ENCODE results near the gene FAH. TPM values are rescaled to one million over a fixed set of nuclear protein-coding genes. Genes with fewer than 3 reads are reported as not detected.

Gene FAH
- total and polyA plus RNA-seq, 4 experiments from 2014 or later = 6.2 to 8.9 (median 7.2) TPM

DNA sequence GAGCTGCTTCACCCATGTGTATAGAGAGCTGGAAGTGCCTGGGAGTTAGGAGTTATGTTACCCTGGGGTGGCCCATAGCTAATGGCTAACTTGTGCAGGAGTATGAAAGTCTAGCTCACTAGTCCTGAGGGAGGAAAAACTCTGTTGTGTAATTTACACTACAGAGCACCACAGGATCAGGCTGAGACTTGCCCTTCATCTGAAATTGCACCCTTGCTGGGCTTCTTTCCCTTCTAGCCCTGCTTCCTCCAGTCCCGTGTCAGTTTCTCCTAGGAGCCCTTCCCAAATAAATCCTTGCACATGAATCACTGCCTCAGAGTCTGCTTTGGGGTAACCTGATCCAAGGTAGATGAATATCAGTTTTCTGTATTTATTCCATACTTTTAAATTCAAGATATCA lies 59.2 kb downstream of the FAH start:
- Mint-ChIP-seq H3K4me3 (no peak overlapping the region), H3K27me3 (peaks cover 18 to 27% of the 10 kb centered on the region in 2 donors), H3K36me3 (no peaks in the 10 kb centered on the region), H3K9me3 (peaks cover 0 to 3% (median 0%) of the 10 kb centered on the region in 8 donors), H3K27ac (no peak overlapping the region), H3K4me1 (no peaks in the 10 kb centered on the region)
- ChIA-PET CTCF (ENCODE audit: partially characterized antibody) (no interaction called here), POLR2A (ENCODE audit: partially characterized antibody) (no interaction called here)
- Histone ChIP-seq H3K27me3 (ENCODE audit: insufficient read depth, low read length) (peaks cover 4% of the 10 kb centered on the region), H3K27ac (ENCODE audit: low read depth, low read length) (no peak overlapping the region), H3K36me3 (ENCODE audit: insufficient read depth, low read length) (no peaks in the 10 kb centered on the region), H3K4me1 (ENCODE audit: insufficient read depth, low read length) (no peaks in the 10 kb centered on the region), H3K9me3 (ENCODE audit: control insufficient read depth in 1 of 2, low read length in 2 of 2) (no peaks in the 10 kb centered on the region), H3K4me3 (ENCODE audit: low read length in 2 of 2) (no peak overlapping the region)
- DNase-seq = no peak
- intact Hi-C loops (cut with micrococcal nuclease) = no loop called here

DNA sequence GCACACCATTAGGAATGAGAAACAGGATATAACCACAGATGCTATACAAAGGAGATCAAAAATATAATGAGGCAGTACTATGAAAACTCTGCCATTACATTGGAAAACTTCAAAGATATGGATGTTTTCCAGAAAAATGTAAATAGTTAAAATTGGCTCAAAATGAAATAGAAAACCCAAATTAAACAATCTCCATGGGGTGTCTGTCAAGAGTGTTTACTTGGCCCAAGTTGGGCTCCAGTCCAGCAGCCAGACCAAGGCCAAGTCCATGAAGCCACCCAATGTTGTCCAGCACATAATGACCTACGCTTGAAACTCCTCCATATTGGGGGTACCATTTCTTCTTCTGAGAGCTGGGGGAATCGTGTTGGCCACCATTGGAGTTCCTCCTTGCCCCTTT lies 62.1 kb downstream of the FAH start:
- POLR2A ChIA-PET (ENCODE audit: partially characterized antibody) = no interaction called here
- H3K27ac Mint-ChIP-seq = no peak overlapping the region

DNA sequence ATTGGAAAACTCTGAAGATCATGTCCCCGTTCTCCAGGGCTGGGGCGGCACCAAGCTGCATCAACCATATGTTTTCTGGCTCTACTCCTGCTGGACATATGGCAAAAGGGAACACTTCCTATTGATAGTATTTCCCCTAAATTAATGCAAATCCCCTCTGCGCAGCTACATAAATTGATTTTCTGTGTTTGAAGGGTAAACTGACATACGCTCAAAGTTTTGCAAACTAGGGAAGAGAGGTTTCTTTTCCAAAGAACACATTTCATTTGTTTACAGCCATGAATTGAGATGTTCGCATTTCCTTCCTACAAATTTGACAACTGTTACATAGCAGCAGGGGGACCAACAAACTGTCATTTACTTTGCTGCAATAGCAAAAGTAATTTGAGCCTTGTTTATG lies 63.3 kb downstream of the FAH start:
- Mint-ChIP-seq H3K27me3 (peaks cover 14 to 17% of the 10 kb centered on the region in 2 donors), H3K9me3 (peaks cover 0 to 3% (median 0%) of the 10 kb centered on the region in 8 donors), H3K4me1 (no peaks in the 10 kb centered on the region), H3K4me3 (no peak overlapping the region), H3K27ac (no peak overlapping the region), H3K36me3 (no peaks in the 10 kb centered on the region)
- H3K4me1 ChIP-seq (ENCODE audit: insufficient read depth, low read length) = no peaks in the 10 kb centered on the region
- H3K27me3 ChIP-seq (ENCODE audit: insufficient read depth, low read length) = no peaks in the 10 kb centered on the region
- no peak overlapping the region for H3K4me3 ChIP-seq (ENCODE audit: low read length in 2 of 2)
- H3K36me3 ChIP-seq (ENCODE audit: insufficient read depth, low read length) = no peaks in the 10 kb centered on the region
- POLR2A ChIA-PET (ENCODE audit: partially characterized antibody) = no interaction called here
- H3K9me3 ChIP-seq (ENCODE audit: control insufficient read depth in 1 of 2, low read length in 2 of 2) = no peaks in the 10 kb centered on the region
- no peak for DNase-seq
- intact Hi-C loops (cut with micrococcal nuclease) = no loop called here
- no peak overlapping the region for H3K27ac ChIP-seq (ENCODE audit: low read depth, low read length)
- CTCF ChIA-PET (ENCODE audit: partially characterized antibody) = no interaction called here

More for the DNA sequence above, 62.1 kb downstream of the FAH start:
- Mint-ChIP-seq H3K9me3 (peaks cover 0 to 3% (median 0%) of the 10 kb centered on the region in 8 donors), H3K36me3 (no peaks in the 10 kb centered on the region), H3K4me3 (no peak overlapping the region), H3K27me3 (peaks cover 13 to 21% of the 10 kb centered on the region in 2 donors), H3K4me1 (no peaks in the 10 kb centered on the region)
- H3K4me1 ChIP-seq (ENCODE audit: insufficient read depth, low read length) = no peaks in the 10 kb centered on the region
- H3K27me3 ChIP-seq (ENCODE audit: insufficient read depth, low read length) = no peaks in the 10 kb centered on the region
- H3K27ac ChIP-seq (ENCODE audit: low read depth, low read length) = no peak overlapping the region
- intact Hi-C loops (cut with micrococcal nuclease) = no loop called here
- H3K36me3 ChIP-seq (ENCODE audit: insufficient read depth, low read length) = no peaks in the 10 kb centered on the region
- H3K9me3 ChIP-seq (ENCODE audit: control insufficient read depth in 1 of 2, low read length in 2 of 2) = no peaks in the 10 kb centered on the region
- H3K4me3 ChIP-seq (ENCODE audit: low read length in 2 of 2) = no peak overlapping the region
- DNase-seq = no peak
- CTCF ChIA-PET (ENCODE audit: partially characterized antibody) = no interaction called here

DNA sequence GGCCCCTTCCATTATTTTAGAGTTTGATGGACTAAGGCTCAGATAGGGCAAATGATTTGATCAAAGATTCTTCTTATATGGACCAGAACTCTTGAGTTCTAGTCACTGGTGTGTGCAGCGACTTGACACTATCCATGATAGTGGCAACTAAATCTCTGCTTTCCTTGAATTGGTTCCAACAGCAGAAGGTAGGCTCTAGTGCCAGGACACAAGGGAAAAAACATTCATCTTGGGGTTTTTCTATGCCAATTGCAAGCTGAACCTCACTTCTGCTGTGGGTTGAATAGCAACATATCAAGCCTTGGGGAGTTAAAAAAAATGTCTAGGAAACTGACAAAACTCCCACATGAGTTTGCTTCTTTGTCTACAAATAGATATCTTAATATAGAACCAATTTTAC lies 64.1 kb downstream of the FAH start:
- CTCF ChIA-PET (ENCODE audit: partially characterized antibody) = no interaction called here
- no peak for DNase-seq
- no peak overlapping the region for H3K27ac ChIP-seq (ENCODE audit: low read depth, low read length)
- peaks cover 0 to 3% (median 0%) of the 10 kb centered on the region in 8 donors for H3K9me3 Mint-ChIP-seq
- POLR2A ChIA-PET (ENCODE audit: partially characterized antibody) = no interaction called here
- peaks cover 11 to 18% of the 10 kb centered on the region in 2 donors for H3K27me3 Mint-ChIP-seq
- no peaks in the 10 kb centered on the region for H3K36me3 Mint-ChIP-seq
- no peaks in the 10 kb centered on the region for H3K36me3 ChIP-seq (ENCODE audit: insufficient read depth, low read length)
- H3K27ac Mint-ChIP-seq = no peak overlapping the region
- H3K4me3 Mint-ChIP-seq = no peak overlapping the region
- no peaks in the 10 kb centered on the region for H3K4me1 ChIP-seq (ENCODE audit: insufficient read depth, low read length)
- no peak overlapping the region for H3K4me3 ChIP-seq (ENCODE audit: low read length in 2 of 2)
- H3K4me1 Mint-ChIP-seq = no peaks in the 10 kb centered on the region
- no peaks in the 10 kb centered on the region for H3K9me3 ChIP-seq (ENCODE audit: control insufficient read depth in 1 of 2, low read length in 2 of 2)
- intact Hi-C loops (cut with micrococcal nuclease) = no loop called here
- no peaks in the 10 kb centered on the region for H3K27me3 ChIP-seq (ENCODE audit: insufficient read depth, low read length)

DNA sequence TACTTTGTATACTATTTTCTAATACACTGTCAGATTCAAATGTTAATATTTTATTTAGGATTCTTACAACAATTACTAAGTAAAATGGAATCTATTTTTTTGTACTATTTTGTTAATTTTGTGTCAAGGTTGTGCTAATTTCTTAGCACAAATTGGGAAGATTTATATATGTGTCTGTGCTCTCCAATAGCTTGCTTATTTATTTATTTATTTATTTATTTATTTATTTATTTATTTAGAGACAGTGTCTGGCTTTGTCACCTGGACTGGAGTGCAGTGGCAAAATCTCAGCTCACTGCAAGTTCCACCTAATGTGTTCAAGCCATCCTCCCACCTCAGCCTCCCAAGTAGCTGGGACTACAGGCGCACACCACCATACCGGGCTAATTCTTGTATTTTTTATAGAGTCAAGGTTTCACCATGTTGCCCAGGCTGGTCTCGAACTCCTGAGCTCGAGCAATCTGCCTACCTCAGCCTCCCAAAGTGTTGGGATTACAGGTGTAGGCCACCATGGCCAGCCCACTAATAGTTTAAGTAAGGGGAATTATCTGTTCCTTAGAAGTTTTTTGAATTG lies 64.6 kb downstream of the FAH start:
- Mint-ChIP-seq H3K27me3 (peaks cover 11 to 15% of the 10 kb centered on the region in 2 donors), H3K9me3 (peaks cover 0 to 3% (median 0%) of the 10 kb centered on the region in 8 donors), H3K36me3 (no peaks in the 10 kb centered on the region), H3K4me1 (no peaks in the 10 kb centered on the region), H3K4me3 (no peak overlapping the region), H3K27ac (no peak overlapping the region)
- intact Hi-C loops (cut with micrococcal nuclease) = no loop called here
- DNase-seq = no peak
- no peak overlapping the region for H3K27ac ChIP-seq (ENCODE audit: low read depth, low read length)
- ChIA-PET CTCF (ENCODE audit: partially characterized antibody) (no interaction called here), POLR2A (ENCODE audit: partially characterized antibody) (no interaction called here)
- H3K4me3 ChIP-seq (ENCODE audit: low read length in 2 of 2) = no peak overlapping the region
- H3K4me1 ChIP-seq (ENCODE audit: insufficient read depth, low read length) = no peaks in the 10 kb centered on the region
- H3K9me3 ChIP-seq (ENCODE audit: control insufficient read depth in 1 of 2, low read length in 2 of 2) = no peaks in the 10 kb centered on the region
- no peaks in the 10 kb centered on the region for H3K27me3 ChIP-seq (ENCODE audit: insufficient read depth, low read length)
- H3K36me3 ChIP-seq (ENCODE audit: insufficient read depth, low read length) = no peaks in the 10 kb centered on the region

DNA sequence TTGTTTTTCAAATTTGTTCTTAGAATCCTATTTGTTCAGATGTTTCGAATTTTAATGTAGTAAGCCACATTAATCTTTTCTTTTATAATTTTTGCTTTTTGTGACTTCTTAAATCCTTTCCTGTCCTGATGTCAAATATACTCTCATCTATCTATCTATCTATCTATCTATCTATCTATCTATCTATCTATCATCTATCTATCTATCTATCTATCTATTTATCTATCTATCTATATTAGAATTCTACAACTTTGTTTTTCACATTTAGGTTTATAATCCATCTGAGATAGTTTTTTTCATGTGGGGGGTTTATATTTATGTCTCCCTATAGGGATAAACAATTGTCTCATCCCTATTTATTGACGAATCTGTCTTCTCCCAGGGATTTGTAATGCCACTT lies 67.2 kb downstream of the FAH start:
- no peak overlapping the region for H3K27ac ChIP-seq (ENCODE audit: low read depth, low read length)
- no peaks in the 10 kb centered on the region for H3K27me3 ChIP-seq (ENCODE audit: insufficient read depth, low read length)
- H3K4me3 Mint-ChIP-seq = no peak overlapping the region
- no peak for DNase-seq
- intact Hi-C loops (cut with micrococcal nuclease) = no loop called here
- H3K9me3 Mint-ChIP-seq = peaks cover 0 to 2% (median 0%) of the 10 kb centered on the region in 8 donors
- H3K27ac Mint-ChIP-seq = no peak overlapping the region
- H3K4me1 ChIP-seq (ENCODE audit: insufficient read depth, low read length) = no peaks in the 10 kb centered on the region
- ChIA-PET POLR2A (ENCODE audit: partially characterized antibody) (no interaction called here), CTCF (ENCODE audit: partially characterized antibody) (no interaction called here)
- H3K4me3 ChIP-seq (ENCODE audit: low read length in 2 of 2) = no peak overlapping the region
- H3K27me3 Mint-ChIP-seq = peaks cover 1 to 13% of the 10 kb centered on the region in 2 donors
- no peaks in the 10 kb centered on the region for H3K36me3 ChIP-seq (ENCODE audit: insufficient read depth, low read length)
- no peaks in the 10 kb centered on the region for H3K4me1 Mint-ChIP-seq
- no peaks in the 10 kb centered on the region for H3K36me3 Mint-ChIP-seq
- no peaks in the 10 kb centered on the region for H3K9me3 ChIP-seq (ENCODE audit: control insufficient read depth in 1 of 2, low read length in 2 of 2)

DNA sequence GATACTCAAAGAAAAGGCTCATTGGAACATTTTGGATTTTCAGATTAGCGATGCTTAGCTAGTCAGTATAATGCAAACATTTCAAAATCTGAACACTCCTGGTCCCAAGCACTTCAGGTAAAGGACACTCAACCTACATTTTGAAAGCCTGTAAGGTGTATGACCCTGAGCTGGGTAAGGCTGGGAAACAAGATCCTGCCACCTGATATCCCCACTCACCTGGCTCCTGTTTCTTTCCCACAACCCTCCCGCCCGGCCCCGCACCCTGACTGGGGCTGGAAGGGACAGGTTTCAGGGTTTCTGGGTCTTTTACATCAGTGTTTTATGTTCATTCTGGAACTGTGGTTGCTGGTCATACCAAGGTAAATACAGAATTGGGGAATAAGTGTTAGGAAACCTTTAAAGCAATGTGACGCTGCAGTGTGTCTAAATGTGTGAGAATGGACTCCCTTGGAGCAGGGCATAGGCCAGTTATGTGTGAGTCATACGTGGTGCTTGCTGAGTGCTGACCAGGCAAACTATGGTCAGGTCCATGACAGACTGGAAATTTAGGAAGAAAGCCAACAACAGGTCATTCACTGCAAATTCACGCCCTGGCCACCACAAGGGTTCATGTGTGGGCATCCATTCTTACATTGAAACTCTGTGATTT lies 76.3 kb downstream of the FAH start:
- Mint-ChIP-seq H3K27me3 (peaks cover 39 to 40% of the 10 kb centered on the region in 2 donors), H3K9me3 (peaks cover 0 to 7% (median 0%) of the 10 kb centered on the region in 8 donors)
- CTCF ChIA-PET (ENCODE audit: partially characterized antibody) = no interaction called here

More for the DNA sequence above, 76.3 kb downstream of the FAH start:
- H3K9me3 ChIP-seq (ENCODE audit: control insufficient read depth in 1 of 2, low read length in 2 of 2) = no peaks in the 10 kb centered on the region
- H3K4me1 Mint-ChIP-seq = no peaks in the 10 kb centered on the region
- H3K4me3 Mint-ChIP-seq = no peak overlapping the region
- no peak overlapping the region for H3K4me3 ChIP-seq (ENCODE audit: low read length in 2 of 2)
- no peaks in the 10 kb centered on the region for H3K36me3 ChIP-seq (ENCODE audit: insufficient read depth, low read length)
- H3K27ac ChIP-seq (ENCODE audit: low read depth, low read length) = no peak overlapping the region
- H3K4me1 ChIP-seq (ENCODE audit: insufficient read depth, low read length) = no peaks in the 10 kb centered on the region
- peaks cover 4% of the 10 kb centered on the region for H3K27me3 ChIP-seq (ENCODE audit: insufficient read depth, low read length)
- no peak for DNase-seq
- intact Hi-C loops (cut with micrococcal nuclease) = no loop called here
- no peaks in the 10 kb centered on the region for H3K36me3 Mint-ChIP-seq
- POLR2A ChIA-PET (ENCODE audit: partially characterized antibody) = no interaction called here
- H3K27ac Mint-ChIP-seq = no peak overlapping the region
